HEK293 (cell line): ENCODE results near the gene ZFC3H1.

ENCODE experiments used
- CTCF ChIP-seq: fragments of 450-650 bp; formaldehyde crosslinking; IDR thresholded peaks from 2 replicates; pipeline ENCODE4 v1.5.1; 2016; ENCODE audit warnings: missing biosample characterization, missing genetic modification characterization
- ZNF18 ChIP-seq: fragments of 450-650 bp; formaldehyde crosslinking; IDR thresholded peaks from 2 replicates; pipeline ENCODE4 v1.5.1; 2016; ENCODE audit warnings: missing biosample characterization, missing genetic modification characterization
- ZNF501 ChIP-seq: fragments of 450-650 bp; formaldehyde crosslinking; IDR thresholded peaks from 2 replicates; pipeline ENCODE4 v1.5.1; 2016; ENCODE audit warnings: missing biosample characterization, missing genetic modification characterization
- ZSCAN16 ChIP-seq: fragments of 450-650 bp; formaldehyde crosslinking; IDR thresholded peaks from 2 replicates; pipeline ENCODE4 v1.5.1; 2016; ENCODE audit warnings: missing biosample characterization, missing genetic modification characterization

GRCh38 chr12:71702590-71702989 is 38.9 kb upstream of the ZFC3H1 start:
- TF ChIP-seq CTCF (no peak), ZSCAN16 (tag by site-specific recombination) (no peak), ZNF18 (no peak), ZNF501 (tag by site-specific recombination) (no peak)
